NCI-H1105 (cell line): ENCODE measurements around the gene PLEKHA5.
"Not testable (repeated sequence)": the region's sequence is repeated elsewhere in the genome, so short reads cannot be mapped to it uniquely, and the experiment has no call there.

Experiments used
- DNase-seq: peaks from one replicate; lab custom pipeline; 2025; lab: John Stamatoyannopoulos, UW

The PLEKHA5 gene

DNA sequence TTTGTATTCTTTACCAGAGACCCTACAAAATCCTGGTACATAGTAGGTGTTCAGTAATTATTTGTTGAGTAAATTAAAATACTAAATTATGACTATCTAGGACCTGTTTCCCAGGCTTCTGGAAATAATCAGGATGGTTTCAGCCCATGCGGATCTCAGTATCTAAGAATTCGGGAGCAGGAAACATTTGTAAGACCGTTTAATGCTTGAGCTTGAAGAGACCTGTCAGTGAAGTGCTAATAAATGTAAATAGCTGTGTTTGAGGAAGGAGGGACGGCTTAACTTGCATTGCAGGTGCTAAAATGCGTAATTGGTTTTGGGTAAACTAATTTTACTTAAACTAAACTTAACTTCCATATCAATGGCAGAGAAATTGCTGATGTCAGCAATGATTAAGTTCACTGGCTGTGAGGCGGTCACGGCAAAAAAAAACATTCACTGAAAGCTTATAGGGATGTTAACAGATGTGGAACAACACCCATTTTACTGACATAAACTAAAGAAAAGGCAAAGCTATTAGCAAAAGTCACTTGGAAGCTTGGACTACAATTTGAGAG, 281.2 kb downstream of the PLEKHA5 start:
- no peak for DNase-seq

DNA sequence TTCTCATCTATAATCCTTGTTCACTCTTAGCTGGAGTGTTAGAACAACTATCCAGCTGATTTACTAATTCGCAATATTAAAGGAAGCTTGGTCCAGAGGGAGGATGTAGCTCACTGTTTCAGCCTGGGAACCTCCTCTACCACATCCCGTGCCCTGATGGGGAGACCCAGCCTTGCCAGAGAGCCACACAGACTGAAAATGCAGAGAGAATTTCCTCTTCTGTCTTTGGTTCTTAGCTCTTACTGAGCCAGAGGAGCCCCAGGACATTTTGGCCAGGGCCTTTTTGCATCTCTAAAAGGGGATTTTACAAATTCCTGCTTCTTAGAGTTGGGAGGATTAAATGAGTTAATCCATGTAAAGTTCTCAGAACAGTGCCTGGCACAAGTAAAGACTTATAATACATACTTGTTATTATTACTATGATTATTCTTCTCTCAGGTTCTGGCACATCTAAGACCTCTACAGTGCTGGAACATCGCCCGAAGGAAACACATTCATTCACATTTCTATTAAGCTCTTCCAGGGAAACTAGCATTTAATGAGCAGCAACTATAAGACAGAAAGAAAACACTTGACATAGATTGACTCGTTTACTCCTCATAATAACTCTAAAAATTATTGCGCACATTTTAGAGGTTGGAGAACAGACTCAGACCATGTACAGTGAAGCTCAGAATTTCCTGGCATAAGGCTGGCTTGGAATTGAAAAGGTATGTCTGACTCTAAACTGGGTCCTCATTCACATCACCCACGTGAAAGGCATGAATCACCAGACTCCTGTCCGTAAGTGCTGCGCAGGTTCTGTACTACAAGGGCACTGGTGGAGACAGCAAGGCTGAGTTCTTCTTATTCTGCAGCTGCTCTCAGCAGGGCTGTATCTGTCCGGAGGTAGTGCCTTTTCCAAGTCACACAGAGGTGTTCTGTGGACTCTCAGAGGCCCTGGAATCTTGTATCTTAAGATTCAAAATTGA, 282.0 kb downstream of the PLEKHA5 start:
- DNase-seq, result no peak

DNA sequence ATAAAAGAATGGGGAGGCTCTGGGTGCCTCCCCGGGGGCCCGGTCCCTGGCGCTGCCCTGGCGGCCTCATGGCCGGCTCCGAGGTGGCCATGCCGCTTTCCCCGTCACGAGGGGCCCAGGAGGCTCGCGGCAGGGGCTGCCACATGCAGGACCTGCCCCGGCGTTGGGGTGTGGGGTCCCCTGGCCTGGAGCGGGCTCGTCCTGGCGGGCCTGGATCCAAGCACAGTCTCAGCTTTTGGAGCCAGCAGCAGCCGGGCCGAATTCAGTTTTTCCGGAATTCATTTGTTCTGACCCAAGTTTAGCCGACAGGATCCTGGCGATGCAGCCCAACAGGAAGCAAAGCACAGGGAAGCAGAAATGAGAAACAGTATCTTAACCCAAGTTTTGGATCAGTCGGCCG, 283.3 kb downstream of the PLEKHA5 start:
- DNase-seq, result no peak

DNA sequence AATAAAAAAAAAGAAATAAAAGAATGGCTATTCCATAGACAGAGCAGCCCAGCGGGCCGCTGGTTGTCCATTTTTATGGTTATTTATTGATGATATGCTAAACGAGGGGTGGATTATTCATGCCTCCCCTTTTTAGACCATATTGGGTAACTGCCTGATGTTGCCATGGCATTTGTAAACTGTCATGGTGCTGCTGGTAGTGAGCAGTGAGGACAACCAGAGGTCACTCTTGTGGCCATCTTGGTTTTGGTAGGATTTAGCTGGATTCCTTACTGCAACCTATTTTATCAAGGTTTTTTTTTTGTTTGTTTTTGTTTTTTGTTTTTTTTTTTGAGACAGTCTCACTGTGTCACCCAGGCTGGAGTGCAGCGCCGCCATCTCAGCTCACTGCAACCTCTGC, 284.0 kb downstream of the PLEKHA5 start:
- not testable (repeated sequence) for DNase-seq

DNA sequence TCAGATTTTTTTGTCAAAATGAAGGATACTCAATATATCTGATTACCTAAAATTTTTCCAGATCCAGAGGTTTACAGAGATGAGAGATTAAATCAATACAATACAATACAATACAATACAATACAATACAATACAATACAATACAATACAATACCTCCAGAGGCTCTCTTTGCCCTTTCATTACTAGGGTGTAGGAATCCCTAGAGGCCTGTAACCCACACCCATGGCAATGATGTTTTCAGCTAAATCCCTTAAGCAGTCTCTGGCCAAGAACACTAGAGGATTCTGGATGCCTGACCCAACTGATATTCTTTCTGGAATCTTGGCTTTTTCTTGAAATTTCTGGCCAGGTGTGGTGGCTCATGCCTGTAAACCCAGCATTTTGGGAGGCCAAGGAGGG, 286.0 kb downstream of the PLEKHA5 start:
- no peak for DNase-seq

DNA sequence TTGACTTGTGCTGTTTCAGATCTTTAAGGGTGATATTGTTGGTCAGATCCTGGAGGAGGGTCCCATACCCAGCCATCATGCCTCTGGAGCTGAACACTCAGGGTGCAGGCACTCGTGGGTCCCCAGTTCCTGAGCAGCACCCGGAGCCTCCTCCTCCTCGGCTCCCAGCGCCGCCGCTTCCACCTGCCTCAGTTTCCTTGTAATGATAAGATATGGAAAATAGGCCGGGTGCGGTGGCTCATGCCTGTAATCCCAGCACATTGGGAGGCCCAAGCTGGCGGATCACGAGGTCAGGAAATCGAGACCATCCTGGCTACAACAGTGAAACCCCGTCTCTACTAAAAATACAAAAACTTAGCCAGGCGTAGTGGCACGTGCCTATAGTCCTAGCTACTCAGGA, 289.6 kb downstream of the PLEKHA5 start:
- DNase-seq, result no peak

DNA sequence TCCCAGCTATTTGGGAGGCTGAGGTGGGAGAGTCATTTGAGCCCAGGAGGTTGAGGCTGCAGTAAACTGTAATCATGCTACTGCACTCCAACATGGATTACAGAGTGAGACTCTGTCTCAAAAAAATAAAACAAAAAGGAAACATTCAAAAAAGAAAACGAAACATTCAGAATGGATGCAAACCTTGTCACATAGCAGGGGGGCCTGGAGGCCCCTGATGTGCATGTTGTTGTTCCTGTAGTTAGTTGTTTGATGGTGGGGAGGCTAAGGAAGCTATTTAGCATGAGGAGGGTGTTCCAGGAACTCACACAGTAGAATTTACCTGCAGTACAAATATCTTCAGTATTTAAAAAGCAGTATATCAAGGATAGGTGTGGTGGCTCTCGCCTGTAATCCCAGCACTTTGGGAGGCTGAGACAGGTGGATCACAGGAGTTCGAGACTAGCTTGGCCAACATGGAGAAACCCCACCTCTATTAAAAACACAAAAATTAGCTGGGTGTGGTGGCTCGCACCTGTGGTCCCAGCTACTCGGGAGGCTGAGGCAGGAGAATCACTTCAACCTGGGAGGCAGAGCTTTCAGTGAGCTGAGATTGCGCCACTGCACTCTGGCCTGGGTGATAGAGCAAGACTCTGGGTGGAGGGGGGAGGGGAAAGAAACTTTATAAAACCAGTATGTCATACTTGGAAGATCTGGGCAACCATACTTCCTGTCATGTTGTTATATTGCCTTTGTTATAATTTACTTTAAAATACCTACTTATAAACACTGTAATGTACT, 292.2 kb downstream of the PLEKHA5 start:
- DNase-seq, result no peak

DNA sequence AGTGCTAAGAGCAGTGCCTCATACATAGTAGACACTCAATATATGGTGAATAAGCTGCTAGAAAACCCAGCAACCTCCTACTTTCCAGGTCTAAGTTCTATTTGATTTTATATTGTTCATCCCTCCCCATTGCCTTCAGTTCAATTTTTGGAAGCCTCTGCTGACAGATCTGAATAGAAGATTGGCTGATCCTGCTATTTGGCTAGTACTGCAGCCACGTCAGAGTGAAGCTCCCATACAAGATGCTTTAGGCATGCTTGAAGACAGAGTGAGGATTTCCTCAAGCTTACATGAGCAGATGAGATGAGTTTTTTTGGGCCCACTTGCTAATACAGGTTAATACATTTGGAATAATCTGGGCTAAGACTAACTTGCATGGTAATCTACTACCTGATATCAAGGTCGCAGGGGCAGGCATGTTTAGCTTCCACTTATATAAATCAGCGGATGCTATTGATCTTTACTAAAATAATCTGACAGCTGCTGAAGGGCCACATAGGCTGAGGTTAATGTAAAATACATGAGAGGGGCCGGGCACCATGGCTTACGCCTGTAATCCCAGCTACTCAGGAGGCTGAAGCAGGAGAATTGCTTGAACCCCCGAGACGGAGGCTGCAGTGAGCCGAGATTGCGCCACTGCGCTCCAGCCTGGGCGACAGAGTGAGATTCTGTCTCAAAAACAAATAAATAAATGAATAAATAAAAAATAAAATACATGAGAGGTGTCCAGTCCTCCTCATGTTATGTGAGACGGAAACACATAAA, 293.8 kb downstream of the PLEKHA5 start:
- no peak for DNase-seq
